RPMI7951 (cell line): Measurements from ENCODE around the gene CDH13. TPM values are rescaled to one million over a fixed set of nuclear protein-coding genes. Genes with fewer than 3 reads are reported as not detected.
A peak's percentile ranks its signal among the peaks of the same experiment; 100 is the strongest.

Experiments
- DNase-seq: peaks from one replicate; pipeline ENCODE4 v3.0.0-alpha.2; 2012; ENCODE audit warnings: low read depth
- total RNA-seq: library from RNA; depleted of rRNA; stranded (reverse); fragments of >200 nt; shearing (Covaris generic); gene quantifications from 2 replicates; pipeline ENCODE4 v1.2.3, GENCODE V29; 2014

CDH13 gene
- total RNA-seq, 1 experiment from 2014 or later = 65.6 TPM

DNA sequence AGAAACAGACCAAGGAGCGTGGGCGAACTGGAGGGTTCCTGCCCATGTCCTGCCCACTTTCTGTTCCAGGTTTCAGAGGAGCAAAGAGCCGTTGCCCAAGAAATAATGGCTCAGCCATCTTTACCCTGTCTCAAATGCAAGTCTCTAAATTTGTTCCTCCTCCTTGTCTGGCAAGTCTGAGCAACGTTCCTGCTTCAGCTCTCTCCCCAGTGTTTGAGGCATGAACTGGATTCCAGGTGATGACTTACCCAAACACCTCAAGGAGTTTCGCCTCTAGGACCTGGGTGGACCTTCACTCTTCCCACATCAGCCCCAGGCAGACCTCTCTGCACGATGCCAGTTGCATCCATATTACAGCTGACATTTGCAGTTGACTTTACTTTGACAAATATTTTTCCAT lies 659.2 kb downstream of the CDH13 start:
- DNase-seq = no peak

DNA sequence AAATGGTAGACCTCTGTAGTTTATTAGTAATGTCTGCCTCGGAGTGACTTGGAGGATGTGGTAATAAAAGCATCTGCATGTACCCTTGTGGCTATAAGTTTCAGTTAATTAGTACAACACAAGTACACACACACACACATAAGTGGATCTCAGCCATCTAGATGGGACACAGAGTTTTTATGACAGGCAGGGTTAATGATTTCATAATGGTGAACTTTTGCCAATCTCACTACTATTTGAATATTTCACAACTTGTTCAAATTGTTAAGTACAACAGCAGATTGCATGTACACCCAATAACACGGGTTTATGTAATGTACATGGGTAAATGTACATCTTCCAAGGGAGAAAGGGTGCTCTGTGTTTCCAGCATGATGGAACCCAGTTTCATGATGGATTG lies 669.7 kb downstream of the CDH13 start:
- DNase-seq = no peak

GRCh38 chr16:83298541-83298940 lies 671.8 kb downstream of the CDH13 start:
- no peak for DNase-seq

DNA sequence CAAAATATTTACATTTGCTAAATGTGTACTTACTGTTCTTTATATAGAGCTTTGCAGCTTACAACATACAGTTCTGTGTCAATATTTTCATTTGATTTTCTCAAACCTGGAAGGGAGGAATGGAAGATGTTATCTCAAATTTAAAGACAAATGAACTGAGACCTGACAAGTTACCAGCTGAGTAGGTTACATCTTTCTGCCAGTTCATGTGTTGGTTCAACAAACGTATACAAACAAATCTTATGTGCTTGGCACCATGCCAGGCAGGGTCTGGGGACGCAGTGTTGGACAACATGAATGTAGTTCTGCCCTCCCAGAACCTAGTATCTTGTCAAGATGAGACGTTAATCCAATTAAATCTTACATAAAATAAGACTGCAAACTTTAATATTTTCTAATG lies 673.6 kb downstream of the CDH13 start:
- DNase-seq = no peak

GRCh38 chr16:83301971-83302370 lies 675.2 kb downstream of the CDH13 start:
- no peak for DNase-seq

DNA sequence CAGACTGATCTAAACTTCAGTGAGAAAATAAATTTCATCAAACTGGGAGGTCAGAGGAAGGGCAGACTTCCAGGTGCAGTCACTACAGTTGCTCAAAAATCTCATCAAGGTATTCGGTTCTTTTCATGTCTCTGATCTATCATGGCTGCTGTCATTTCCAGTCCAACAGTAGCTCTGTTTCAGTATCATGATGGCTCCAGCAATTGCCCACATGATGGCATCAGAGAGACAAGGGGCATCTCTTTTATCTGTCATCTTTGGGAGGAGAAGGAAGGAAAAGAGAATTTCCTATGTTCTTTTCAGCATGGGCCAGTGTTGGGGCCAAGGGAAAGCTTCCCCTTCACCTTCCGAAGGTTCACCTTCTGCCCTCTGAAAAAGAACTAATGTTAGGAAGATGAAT lies 676.1 kb downstream of the CDH13 start:
- DNase-seq = no peak

GRCh38 chr16:83305092-83305491 lies 678.3 kb downstream of the CDH13 start:
- DNase-seq = peak; percentile 96

- no peak for DNase-seq
These were observed 680.3 kb downstream of the CDH13 start for GRCh38 chr16:83306961-83307593.

DNA sequence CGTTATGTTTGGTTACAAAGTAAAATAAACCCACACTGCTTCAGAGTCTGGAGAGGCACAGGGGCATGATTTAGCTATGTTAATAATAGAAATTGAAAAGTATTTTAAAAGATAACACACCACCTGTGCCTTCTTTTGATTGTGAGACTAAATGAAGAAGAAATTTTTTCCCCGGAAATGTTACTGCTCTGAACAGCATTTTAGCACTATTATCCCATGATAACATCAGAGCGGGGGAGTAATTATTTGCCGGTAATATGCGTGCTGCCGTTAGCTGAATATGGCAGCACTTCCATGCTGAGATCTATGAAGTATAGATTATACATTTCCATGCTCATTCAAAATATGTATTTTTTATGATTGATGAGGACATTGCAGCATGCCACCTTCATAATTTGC lies 680.8 kb downstream of the CDH13 start:
- DNase-seq = no peak

GRCh38 chr16:83308414-83308813 lies 681.6 kb downstream of the CDH13 start:
- DNase-seq = no peak

GRCh38 chr16:83310816-83311215 lies 684.0 kb downstream of the CDH13 start:
- DNase-seq = peak; percentile 60

- no peak for DNase-seq
These were observed 685.4 kb downstream of the CDH13 start for GRCh38 chr16:83312015-83312717.

DNA sequence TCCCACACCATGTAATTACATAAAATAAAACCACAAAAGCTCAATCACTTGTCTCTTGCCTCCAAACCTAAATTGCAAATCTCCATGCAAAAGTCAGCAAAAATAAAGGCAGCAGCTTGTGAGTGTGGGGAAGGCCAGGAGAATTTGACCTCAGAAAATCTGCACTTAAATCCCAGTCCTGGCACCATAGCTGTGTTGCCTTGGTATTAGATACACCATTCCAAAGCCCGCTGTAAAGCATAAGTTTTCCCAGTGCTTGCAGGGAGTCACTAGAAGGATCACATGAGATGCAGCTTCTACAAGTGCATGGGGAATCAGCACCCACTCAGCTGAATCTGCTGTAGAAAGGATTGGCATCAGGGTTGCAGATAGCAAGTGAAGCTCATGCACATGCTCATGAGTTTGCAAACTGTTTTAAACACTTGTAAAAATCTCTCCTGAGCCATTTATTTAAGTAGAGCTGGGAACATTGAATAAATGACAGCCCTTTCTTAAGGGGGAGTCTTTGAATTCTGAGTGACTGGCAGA lies 686.0 kb downstream of the CDH13 start:
- no peak for DNase-seq

DNA sequence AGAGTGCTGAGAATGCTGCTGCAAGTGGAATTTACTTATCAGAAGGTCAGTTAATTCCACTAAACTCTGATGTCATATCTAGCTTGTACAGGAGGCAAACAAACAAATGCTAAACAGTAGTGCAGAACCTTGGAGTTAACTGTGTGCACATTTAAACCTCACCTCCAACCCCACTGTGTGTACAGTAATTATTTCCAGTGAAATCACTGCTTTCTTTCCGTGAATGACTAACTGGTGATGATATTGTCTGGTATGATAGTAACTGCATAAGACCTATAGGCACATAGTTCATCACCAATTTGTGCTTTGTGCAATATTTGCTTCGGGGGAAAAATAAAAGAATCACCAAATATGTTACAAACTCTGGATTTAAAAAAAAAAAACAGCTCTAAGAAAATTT lies 688.5 kb downstream of the CDH13 start:
- peak; percentile 57 for DNase-seq

DNA sequence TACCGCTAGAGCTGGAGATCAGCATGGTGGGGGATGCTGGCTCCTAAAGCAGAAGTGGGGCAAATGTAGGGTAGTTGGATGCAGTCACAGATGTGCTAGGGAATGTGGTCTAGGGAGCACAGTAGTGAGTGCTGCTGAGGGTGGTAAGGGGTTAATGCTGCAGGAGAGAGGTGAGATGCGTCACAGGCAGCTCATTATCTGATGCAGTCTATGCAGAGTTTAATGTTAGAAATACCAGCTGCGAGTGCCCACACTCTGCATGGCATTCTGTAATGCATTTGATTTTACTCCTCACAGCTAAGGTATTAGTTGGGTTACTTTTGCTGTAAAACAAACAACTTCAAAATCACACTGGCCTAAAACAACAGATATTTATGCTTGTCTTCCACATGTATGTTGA lies 689.7 kb downstream of the CDH13 start:
- DNase-seq = peak; percentile 40

GRCh38 chr16:83318390-83318789 lies 691.6 kb downstream of the CDH13 start:
- DNase-seq = no peak

GRCh38 chr16:83328936-83329335 lies 702.2 kb downstream of the CDH13 start:
- peak; percentile 59 for DNase-seq

GRCh38 chr16:83329441-83329840 lies 702.7 kb downstream of the CDH13 start:
- no peak for DNase-seq

DNA sequence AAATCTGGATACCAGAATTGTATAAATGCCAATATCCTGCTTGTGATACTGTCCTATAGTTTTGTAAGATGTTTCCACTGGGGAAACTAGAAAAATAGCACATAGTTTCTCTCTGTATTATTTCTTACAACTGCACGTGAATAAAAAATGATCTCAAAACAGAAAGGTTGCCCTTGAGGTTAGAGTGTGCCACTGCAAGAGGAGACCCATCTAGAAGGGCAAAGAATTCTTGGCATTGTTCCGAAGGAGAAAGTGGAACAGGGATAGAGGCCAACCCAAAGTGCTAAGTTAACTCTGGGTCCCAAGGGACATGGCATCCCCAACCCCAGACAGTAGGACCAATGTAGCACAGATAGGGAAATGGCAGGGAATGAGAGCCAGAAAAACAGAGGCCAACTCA lies 703.5 kb downstream of the CDH13 start:
- no peak for DNase-seq

DNA sequence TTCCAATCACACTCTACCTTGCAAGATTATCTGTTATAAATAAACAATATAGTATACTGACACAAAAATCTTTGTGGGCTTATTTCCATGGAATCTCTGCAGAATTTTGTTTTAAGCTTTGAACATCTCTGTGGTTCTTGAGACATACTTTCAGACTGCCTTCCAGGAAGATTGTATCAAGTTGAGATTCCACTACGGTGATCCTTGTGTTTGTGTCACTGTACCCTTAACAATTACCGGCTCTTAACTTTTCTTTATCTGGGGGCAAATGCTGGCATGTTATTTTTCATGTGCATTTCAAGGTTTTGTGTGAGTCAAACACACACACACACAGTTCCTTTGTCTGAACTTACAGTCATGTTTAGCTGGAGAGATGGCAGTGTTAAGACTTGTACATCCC lies 708.3 kb downstream of the CDH13 start:
- DNase-seq = no peak

DNA sequence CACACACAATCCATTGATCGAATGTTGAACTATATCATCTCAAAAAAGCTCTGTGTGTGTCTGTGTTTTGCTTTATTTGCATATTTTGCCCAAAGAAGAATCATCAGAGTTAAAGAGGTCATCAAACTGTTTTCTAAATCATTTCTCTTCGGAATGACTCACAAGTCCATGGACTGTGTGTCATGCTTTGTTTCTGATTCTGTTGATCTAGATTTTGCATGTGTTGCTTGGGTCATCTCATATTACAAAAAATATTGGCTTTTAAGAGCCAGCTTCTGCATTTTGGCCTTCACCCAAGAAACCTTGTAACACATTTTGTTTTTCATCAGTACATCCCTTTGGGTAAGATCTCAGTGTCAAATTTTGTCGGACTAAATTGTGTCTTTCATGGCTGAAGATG lies 709.8 kb downstream of the CDH13 start:
- peak; percentile 86 for DNase-seq

- DNase-seq = no peak
These were observed 711.4 kb downstream of the CDH13 start for GRCh38 chr16:83338138-83338537.

GRCh38 chr16:83338941-83339340 lies 712.2 kb downstream of the CDH13 start:
- DNase-seq = peak; percentile 81
